NCI-H2196 treated with DMSO at 0.1 percent for 48 hours (cell line): ENCODE data around the gene ASPRV1.

Source experiments
- DNase-seq: peaks from one replicate; lab custom pipeline; 2025; ENCODE audit not compliant: unreplicated experiment; lab: John Stamatoyannopoulos, UW

Gene ASPRV1

DNA sequence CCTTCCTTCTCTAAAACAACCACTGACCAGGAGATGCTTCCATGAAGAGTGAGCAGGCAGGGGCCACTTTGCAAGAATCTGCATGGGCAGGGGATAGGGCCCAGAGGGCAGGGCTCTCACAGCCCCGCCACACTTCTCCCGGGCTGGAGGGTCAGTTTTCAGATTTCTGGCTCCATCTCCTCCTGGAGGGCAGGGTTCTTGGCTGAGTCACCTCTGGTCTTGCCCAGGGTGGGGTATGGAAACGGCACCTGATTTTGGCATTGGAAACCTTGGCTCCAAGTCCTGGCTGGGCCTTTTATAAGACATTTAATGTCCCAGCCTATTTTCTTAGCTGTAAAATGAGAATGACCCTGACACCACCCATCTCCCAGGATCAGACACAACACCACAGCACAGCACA lies 27.6 kb upstream of the ASPRV1 start:
- no peak for DNase-seq

DNA sequence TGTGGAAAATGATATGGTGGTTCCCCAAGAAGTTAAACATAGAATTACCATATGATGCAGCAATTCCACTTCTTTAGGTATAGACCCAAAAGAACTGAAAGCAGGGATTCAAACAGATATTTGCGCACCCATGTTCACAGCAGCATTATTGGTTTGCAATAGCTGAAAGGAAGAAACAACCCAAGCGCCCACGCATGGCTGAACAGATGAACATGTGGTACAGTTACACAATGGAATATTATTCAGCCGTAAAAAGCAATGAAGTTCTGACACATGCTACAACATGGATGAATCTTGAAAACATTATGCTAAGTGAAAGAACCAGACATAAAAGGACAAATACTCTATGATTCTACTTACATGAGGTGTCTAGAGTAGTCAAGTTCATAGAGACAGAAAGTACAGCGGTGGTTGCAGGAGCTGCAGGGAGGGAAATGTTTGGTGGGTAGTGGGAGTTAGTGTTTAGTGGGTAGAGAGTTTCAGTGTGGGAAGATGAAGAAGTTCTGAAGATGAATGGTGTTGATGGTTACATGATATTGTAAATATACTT lies 26.7 kb upstream of the ASPRV1 start:
- DNase-seq = no peak

GRCh38 chr2:69986691-69987090 lies 25.3 kb upstream of the ASPRV1 start:
- no peak for DNase-seq

GRCh38 chr2:69985688-69986087 lies 24.3 kb upstream of the ASPRV1 start:
- DNase-seq = no peak

GRCh38 chr2:69985216-69985615 lies 23.8 kb upstream of the ASPRV1 start:
- no peak for DNase-seq

- DNase-seq = no peak
These were observed 22.0 kb upstream of the ASPRV1 start for GRCh38 chr2:69983392-69983966.

DNA sequence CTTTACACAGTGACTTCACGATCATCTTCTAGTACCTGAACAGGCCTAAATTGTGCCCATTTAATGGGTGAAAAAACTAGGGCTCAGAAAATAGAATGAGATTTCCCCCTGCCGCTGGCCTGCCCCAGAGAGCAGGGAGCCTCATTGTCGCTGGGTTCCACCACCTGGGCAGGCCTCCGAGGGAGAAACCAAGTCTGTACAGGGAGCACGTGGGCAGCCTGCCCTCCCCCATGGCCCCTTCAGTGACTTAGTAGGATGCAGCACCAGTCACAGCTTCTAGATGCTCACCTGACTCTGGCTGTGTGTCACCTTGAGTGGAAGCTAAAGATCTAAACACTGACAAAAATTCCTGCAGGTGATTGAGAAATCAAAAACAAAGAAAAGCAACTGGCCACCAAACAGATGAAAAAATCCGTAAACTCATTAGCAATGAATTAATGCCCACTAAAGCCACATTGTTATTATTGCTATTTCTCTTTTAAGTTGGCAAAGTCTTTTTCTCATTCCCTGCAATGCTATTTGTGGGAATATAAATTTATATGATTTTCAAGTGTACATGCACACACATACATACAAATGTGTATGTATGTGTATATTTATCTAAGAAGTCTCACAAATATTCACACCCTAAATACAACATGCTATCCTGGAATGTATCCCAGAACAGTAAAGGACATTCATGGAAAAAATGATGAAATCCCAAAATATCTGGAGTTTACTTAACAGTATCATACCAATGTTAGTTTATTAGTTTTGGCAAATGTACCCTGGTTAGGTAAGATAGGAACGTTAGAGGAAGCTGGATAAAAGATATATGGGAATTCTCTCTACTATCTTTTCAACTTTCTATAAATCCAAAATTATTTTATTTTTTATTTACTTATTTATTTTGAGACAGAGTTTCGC lies 18.7 kb upstream of the ASPRV1 start:
- no peak for DNase-seq

- DNase-seq = no peak
These were observed 16.6 kb upstream of the ASPRV1 start for GRCh38 chr2:69977906-69978482.

DNA sequence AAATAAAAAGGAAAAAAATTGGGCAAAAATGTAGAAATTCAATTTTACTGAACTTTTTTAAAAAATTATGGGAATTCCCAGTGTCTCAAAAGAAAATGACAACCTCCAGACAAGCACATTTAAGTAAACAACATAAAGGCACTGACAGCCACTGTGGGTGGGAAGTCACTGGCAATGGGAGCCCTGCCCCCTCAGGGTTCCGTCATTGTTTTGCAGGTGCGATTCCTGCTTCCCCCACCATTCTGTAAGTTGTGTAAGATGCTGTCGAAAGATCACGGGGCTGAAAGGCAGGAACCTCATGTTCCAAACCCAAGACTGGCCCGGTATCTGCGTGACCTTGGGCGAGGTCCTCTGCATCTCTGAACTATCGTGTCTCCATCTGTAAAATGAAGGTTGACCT lies 15.8 kb upstream of the ASPRV1 start:
- no peak for DNase-seq

- DNase-seq = no peak
These were observed 14.5 kb upstream of the ASPRV1 start for GRCh38 chr2:69975853-69976462.

GRCh38 chr2:69975136-69975852 lies 13.9 kb upstream of the ASPRV1 start:
- no peak for DNase-seq

DNA sequence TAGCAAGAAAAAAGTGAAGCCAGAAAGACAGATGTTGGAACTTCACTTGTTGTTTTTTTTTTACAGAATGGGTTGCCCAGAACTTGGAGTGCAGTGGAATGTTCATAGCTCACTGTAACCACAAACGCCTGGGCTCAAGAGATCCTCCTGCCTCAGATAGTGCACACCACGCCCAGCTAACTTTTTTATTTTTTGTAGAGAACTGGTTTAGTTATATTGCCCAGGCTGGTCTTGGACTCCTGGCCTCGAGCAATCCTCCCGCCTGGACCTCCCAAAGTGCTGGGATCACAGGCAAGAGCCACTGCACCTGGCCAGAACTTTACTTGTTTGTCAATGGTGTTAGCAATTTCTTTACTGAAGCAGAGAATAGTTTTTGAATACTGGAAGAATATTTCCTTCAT lies 11.9 kb upstream of the ASPRV1 start:
- no peak for DNase-seq

- no peak for DNase-seq
These were observed 11.4 kb upstream of the ASPRV1 start for GRCh38 chr2:69972822-69973221.

DNA sequence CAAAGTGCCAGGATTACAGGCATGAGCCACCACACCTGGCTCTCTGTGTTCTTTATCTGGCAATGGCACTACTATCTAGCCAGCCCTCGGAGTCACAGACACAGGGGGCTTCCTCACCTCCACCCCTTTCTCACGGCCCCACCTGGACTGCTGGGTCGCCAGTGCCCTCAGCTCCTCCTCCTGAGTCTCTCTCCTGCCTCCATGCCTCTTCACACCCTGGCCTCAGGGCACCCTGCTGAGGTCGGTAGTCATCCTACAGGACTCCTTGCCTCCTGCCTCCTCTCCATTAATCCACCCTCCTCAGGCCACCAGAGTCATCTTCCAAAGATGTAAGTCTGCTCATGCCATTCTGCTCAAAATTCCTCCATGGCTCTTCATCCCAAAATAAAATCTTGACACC lies 8.6 kb upstream of the ASPRV1 start:
- no peak for DNase-seq

DNA sequence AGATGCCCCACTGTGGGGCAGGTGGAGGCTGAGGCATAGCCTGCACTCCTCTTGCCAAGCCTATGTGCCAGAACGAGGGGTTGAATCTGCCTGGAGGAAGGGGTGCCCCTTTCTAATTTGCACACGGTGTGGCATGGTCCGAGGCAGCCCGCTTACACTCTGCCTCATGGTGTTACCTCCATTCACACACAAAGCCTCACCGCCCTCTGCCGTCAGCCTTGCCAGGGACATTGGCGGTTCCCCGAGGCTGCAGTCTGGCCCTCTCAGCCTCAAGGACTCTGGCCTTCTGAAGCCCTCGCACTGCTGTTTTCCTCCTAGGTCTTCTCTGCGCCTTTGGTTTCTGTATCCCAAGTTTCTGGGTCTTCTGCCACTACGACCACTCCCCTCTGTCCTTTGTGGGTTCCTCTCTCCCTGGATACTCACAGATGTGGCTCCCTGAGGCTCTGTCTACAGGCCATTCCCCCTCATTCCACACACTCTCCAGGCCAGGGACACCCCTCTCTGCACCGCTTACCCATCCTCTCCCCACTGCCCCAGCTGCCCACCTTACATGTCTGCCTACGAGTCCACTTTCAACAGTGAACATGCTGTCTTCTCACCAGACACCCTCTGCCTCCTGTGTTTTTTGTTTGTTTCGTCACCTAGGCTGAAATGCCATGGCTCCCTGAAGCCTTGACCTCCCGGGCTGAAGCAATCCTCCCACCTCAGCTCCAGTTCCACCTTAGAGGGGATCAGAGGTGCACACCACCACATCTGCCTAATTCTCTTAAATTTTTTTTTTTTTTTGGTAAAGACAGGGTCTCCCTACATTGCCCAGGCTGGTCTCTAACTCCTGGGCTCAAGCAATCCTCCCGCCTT lies 7.9 kb upstream of the ASPRV1 start:
- no peak for DNase-seq

- DNase-seq = no peak
These were observed 7.2 kb upstream of the ASPRV1 start for GRCh38 chr2:69968609-69969008.

GRCh38 chr2:69966496-69966895 lies 5.1 kb upstream of the ASPRV1 start:
- no peak for DNase-seq

DNA sequence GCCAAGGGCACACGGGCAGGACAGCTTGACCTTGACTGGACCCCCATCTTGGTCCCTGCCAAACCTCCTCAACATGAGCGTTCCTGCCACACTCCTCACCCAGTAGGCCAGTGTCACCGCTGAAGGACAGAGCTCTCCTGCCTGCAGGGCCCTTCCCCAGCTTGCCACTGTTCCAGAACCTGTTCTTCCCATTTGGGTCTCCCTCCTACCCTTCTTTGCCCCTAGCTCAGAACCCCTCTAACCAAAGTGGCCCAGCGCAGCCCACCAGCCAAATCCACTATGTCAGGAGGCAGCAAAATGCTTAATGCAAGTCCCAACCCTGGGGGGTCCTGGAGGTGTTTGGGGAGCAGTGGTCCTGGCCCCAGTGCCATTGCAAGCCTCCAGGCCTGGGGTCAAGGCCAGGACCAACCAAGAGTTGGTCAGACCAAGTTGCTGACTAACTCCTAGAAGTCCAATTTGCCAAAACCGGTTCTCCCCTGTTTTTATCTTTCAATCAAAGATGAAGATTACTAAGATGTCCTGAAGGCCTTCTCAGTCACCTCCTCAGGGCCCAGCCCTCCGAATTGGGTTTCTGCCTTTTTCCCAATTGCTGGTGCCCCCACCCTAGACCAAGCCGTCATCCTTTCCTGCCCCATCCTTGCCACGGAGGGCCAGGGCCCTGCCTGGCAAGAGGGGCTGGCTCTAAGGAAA lies 4.5 kb upstream of the ASPRV1 start:
- no peak for DNase-seq

GRCh38 chr2:69964353-69964841 lies 3.0 kb upstream of the ASPRV1 start:
- DNase-seq = no peak
